Body of pancreas (tissue), 4 donors: ENCODE results near the gene BTG2.

Experiments used
- CTCF ChIP-seq, 7 experiments: fragments of 450-650 bp in 4 of 7; fragments of 200-600 bp in 3 of 7; sonication (generic) in 3 of 7; IDR thresholded peaks; one replicate each; pipeline ENCODE4 v1.5.1; 2016 to 2019; ENCODE audit warnings: antibody characterized with exemption in 7 of 7
- POLR2A ChIP-seq, 3 donors: fragments of 450-650 bp; IDR thresholded peaks; one replicate each; pipeline ENCODE4 v1.6.1; 2016; ENCODE audit warnings: antibody characterized with exemption in 3 of 3, mild to moderate bottlenecking in 2 of 3

GRCh38 chr1:203281033-203281432 lies 24.3 kb upstream of the BTG2 start:
- no peak for TF ChIP-seq CTCF (IDR thresholded peaks at IDR 0.05)
- no peak for TF ChIP-seq POLR2A (IDR thresholded peaks at IDR 0.05)
